ENCODE measurements around the gene PSME1.

The PSME1 gene

GRCh38 chr14:24145690-24146452, 9.9 kb downstream of the PSME1 start:
- TF ChIP-seq ZFX (IDR thresholded peaks at IDR 0.05; ENCODE audit: borderline replicate concordance) (no peak), CTCF (IDR thresholded peaks at IDR 0.05) (no peak)
- peak overlapping the region; percentile 93 for H3K27ac ChIP-seq

GRCh38 chr14:24146453-24146977, 10.5 kb downstream of the PSME1 start, which contains the start of gene PSME2:
PSME2 (minus strand) TSS chr14:24146610; CDS start chr14:24146581, 29 bp downstream.
- H3K27ac ChIP-seq, result peak within 1 kb of the TSS; percentile 93
- TF ChIP-seq ZFX (IDR thresholded peaks at IDR 0.05; ENCODE audit: borderline replicate concordance) (no peak), CTCF (IDR thresholded peaks at IDR 0.05) (no peak)

GRCh38 chr14:24146978-24147760, 11.2 kb downstream of the PSME1 start, which contains the start of gene RNF31:
RNF31 (plus strand) TSS chr14:24147498; CDS start chr14:24147699, 201 bp downstream.
- TF ChIP-seq ZFX (IDR thresholded peaks at IDR 0.05; ENCODE audit: borderline replicate concordance), result no peak
- no peak for TF ChIP-seq CTCF (IDR thresholded peaks at IDR 0.05)
- peak within 1 kb of the TSS; percentile 93 for H3K27ac ChIP-seq

- TF ChIP-seq CTCF (IDR thresholded peaks at IDR 0.05) (no peak), ZFX (IDR thresholded peaks at IDR 0.05; ENCODE audit: borderline replicate concordance) (no peak)
- H3K27ac ChIP-seq, result peak overlapping the region; percentile 93
Observed at GRCh38 chr14:24147761-24148428, 11.9 kb downstream of the PSME1 start.

GRCh38 chr14:24149302-24149969, 13.4 kb downstream of the PSME1 start:
- TF ChIP-seq ZFX (IDR thresholded peaks at IDR 0.05; ENCODE audit: borderline replicate concordance) (no peak), CTCF (IDR thresholded peaks at IDR 0.05) (no peak)
- H3K27ac ChIP-seq, result no peak overlapping the region

- no peak overlapping the region for H3K27ac ChIP-seq
- TF ChIP-seq ZFX (IDR thresholded peaks at IDR 0.05; ENCODE audit: borderline replicate concordance) (no peak), CTCF (IDR thresholded peaks at IDR 0.05) (no peak)
Observed at GRCh38 chr14:24150061-24150460, 14.1 kb downstream of the PSME1 start.
